ENCODE measurements around the gene MAP4K5. TPM values are rescaled to one million over a fixed set of nuclear protein-coding genes. Genes with fewer than 3 reads are reported as not detected.

The MAP4K5 gene
- total RNA-seq, 1 donor from 2014 or later, result 19.1 TPM

DNA sequence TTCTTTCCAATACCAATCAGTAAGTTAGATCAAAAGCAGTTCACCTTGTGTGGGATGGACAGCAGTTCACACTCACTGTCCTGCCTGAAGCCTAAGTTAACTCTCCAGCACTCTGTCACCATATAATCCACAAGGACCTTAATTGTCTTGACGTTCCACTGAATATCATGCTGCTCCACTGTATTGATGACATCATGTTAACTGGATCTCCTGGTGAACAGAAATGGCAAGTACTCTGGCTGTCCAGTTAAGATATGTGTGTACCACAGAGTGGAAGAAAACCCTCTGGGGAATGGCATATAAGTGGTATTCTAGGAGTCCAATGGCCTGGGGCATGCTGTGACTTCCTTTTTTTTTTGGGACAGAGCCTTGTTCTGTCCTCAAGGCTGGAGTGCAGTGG, 151.9 kb downstream of the MAP4K5 start:
- intact Hi-C loops (cut with DNase I), result no loop called here
- DNase-seq (ENCODE audit: low spot score), result no peak

DNA sequence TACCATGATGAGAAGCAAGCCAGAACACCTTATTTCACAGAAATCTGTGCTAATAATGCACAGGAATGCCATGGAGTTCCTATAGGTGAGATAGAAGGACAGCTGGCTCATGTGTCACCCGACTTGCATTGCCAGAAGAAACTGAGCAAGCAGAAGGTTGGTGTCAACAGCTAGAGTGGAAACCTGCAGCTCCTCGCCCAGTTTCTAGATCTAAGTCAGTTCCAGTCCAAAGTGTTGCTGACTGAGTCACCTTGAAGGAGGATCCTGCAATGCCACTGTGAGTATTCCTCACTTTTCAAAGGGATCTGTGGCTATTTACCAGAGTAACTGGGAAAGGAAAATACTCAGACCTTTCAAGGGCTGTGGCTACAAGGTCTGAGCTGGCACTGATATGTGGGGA, 152.8 kb downstream of the MAP4K5 start:
- no peak for DNase-seq (ENCODE audit: low spot score)
- intact Hi-C loops (cut with DNase I), result no loop called here

DNA sequence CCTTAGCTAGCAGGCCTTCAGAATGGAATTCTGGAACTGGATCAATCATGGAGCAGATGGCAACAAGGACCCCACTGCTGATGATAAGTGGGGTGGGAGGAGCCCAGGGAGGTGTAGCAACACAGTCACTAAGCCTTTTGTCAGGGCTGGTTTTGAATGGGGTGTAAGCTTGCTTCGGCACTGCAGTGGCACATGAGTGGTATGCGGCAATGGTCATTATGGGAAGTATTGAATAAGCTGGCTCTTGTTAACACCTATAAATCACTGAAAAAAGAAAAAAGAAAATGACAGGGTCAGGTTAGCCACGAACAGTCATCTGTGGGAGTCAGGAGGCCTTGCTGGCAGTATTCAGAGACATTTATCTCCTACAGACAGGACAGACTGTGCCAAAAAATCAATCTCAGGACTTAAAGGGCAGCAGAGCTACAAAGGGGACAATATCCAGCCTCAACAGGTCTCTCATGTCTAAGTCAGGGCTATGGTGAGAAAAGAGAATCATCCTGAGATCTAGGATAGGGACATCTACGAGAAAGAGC, 154.8 kb downstream of the MAP4K5 start:
- no peak for DNase-seq (ENCODE audit: low spot score)
- intact Hi-C loops (cut with DNase I), result no loop called here

DNA sequence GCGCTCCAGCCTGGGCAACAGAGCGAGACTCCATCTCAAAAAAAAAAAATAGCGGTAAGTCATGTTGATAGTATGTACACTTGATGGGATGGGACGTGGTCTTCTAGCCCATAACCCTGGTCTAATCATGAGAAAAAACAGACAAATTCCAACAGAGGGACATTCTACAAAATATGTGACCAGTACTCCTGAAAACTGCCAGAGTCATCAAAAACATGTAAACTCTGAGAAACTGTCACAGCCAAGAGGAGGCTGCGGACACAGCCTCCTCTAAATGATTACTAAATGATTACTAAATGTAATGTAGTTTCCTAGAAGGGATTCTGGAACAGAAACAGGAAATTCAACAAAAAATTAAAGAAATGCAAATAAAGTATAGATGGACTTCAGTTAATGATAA, 156.6 kb downstream of the MAP4K5 start:
- intact Hi-C loops (cut with DNase I), result no loop called here
- DNase-seq (ENCODE audit: low spot score), result no peak

DNA sequence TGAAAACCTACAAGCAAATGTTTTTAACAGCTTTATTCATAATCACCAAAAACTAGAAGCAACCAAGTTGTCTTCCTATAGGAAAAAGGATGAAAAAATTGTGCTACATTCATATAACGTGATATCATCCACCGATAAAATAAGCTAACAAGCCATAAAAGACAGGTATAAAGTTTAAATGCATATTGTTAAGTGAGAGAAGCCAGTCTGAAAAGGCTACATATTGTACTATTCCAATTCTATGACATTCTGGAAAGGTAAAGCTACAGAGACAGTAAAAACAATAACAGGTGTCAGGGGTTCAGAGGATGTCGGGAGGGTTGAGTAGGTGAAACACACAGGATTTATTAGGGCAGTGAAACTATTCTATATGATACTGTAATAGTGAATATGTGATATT, 158.4 kb downstream of the MAP4K5 start:
- DNase-seq (ENCODE audit: low spot score), result no peak
- intact Hi-C loops (cut with DNase I), result no loop called here

DNA sequence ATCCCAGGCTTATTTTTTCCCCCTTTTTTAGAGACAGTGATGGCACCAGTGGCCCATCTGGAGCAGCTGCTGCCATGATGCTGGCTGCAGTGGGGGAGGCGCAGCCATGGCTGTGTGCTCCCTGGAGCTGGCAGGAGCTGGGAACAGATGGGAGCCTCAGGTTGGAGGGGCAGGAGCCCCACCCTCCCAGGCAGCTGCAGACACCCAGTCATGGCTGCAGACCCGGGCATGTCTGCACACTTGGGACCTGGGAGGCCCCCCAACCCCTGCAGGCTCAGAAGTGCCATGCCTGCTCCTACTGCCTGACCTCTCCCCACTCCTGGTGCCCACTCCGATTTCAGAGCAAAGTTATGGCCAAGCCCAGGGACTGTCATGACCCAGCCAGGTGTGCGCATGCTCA, 160.8 kb downstream of the MAP4K5 start:
- intact Hi-C loops (cut with DNase I), result no loop called here
- DNase-seq (ENCODE audit: low spot score), result no peak

Other genes with a start within 250 kb of the MAP4K5 start
- gene L2HGDH, start 220.3 kb downstream of the MAP4K5 start, total RNA-seq, result 8.2 TPM
- gene DMAC2L, start 220.2 kb downstream of the MAP4K5 start, total RNA-seq, result 29.3 TPM
- 3.8 TPM for gene CDKL1, start 135.7 kb downstream of the MAP4K5 start, total RNA-seq
- 1.5 TPM for gene ATL1, start 27.6 kb upstream of the MAP4K5 start, total RNA-seq
- 25.3 TPM for gene SAV1, start 135.7 kb upstream of the MAP4K5 start, total RNA-seq

Data from cardiac septum (tissue), 1 donor.